Fibroblast of the conjunctiva (primary cell): ENCODE results near the gene PLA2G6.
"Not testable (repeated sequence)": the region's sequence is repeated elsewhere in the genome, so short reads cannot be mapped to it uniquely, and the experiment has no call there.

ENCODE experiments used
- DNase-seq: peaks from one replicate; pipeline ENCODE4 v3.0.0-alpha.2; 2010; ENCODE audit warnings: low read depth

PLA2G6 gene

DNA sequence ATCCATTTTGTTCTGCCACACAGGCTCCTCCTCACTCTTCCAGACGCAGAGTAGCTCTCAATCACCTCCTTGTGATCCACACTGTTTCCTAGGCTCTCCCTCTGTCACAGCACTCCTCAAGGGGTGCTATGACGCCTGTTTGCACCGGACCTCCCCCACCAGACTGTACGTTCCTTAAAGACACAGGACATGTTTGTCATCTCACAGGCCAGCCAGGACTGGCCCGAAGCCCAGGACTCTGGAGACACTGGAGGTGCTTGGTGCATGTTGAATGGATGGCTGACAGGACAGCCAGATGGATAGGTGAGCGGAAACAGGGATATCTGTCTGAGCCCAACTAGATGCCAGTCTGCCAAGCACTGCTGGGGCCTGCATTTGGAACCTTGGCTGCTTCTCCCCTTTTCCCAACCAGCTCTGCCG lies 13.6 kb downstream of the PLA2G6 start:
- DNase-seq: no peak

GRCh38 chr22:38165922-38166593 lies 15.6 kb downstream of the PLA2G6 start:
- DNase-seq: no peak

- DNase-seq: no peak
Measured at GRCh38 chr22:38164551-38164918, 17.1 kb downstream of the PLA2G6 start.

DNA sequence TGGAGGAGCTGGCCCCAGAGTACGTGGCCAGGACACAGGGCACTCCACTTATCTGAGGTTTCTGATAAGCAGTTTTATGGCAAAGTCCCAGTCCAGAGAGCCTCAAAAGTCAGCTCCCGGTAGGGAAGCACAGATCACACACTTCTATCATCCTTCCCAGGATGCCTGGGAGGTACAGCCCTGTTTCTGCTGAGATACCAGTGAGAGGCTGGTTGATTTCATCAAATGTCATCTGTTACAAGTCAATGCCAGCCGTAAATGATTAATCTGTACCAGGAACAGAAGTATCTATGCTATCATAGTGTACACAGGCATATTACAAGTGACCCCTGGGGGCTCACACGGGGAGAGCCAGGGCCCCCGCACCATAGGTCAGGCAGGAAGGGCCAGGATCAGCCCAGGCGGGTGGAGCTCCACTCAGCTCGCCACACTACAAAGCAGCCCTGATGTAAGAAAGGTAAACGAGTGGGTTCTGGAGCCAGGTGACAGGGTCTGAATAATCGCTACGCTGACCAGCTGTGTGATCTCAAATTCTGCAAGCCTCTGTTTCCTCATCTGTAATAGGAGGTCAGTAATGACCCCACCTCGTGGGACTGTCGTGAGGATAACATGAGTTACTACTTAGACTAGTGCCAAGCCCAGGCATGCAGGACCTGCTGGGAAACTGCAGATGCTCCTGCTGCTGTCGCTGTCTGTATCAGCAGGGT lies 17.6 kb downstream of the PLA2G6 start:
- no peak for DNase-seq

DNA sequence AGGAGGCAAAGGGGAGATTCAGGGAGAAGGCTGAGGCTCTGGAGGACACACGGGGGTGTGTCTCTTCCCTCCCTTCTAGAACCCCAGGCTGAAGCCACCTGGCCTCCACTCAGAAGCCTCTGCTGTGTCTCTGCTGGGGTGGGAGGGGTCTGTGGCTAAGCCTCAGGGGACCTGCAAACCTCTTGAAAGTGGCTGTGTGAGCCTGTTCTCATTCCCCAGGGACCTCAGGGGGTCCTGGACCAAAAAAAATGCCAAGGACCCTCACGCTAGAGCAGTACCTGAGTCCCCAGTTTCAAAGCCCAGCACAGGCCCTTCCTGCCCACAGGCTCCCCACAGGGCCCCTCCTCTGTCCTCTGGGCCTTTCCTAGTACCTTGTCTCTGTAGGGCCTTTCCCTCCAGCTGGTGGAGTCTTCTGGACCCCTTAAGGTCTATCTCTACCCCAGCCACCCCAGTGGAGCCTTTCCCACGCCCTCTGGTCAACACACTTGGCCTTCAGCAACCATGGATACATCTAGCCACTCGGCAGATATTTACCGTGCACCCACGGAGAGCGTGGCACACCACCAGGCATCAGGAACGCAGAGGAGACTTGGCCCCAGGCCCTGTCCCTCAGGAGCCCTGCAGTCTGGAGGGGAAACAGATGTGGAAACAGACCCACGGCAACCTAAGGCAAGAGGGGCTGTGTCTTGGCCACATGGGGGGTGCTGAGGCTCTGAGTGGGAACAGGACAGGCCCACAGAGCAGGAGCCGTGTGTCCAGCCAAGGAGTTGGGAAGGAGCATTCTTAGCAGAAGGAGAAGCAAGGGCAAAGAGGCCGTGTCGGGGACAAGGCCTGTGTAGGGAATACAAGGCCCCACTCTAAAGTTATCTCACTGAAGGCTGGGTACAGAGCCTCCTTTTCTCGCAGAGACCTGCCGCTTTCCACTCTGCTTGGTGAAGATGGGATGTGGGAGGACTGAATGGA lies 18.5 kb downstream of the PLA2G6 start:
- DNase-seq: no peak

DNA sequence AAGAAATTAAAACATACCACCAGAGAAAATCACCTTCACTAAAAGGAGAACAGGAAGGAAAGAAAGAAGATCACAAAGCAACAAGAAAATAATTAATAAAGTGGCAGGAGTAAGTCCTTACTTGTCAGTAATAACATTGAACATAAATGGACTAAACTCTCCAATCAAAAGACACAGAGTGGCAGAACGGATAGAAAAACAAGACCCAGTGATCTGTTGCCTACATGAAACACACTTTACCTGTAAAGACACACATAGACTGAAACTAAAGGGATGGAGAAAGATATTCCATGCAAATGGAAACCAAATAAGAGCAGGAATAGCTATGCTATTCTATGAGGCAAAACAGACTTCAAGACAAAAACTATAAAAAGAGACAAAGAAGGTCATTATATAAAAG lies 25.9 kb downstream of the PLA2G6 start:
- DNase-seq: no peak

DNA sequence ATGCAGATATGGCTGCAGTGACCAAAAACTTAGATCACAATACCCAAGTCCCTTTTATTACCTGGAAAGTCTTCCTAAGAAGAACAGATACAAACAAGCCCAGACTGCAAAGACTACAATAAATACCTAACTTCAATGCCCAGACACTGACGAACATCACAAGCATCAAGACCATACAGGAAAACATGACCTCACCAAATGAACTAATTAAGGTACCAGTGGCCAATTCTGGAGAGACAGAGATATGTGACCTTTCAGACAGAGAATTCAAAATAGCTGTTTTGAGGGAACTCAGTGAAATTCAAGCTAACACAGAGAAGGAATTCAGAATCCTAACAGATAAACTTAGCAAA lies 27.1 kb downstream of the PLA2G6 start:
- not testable (repeated sequence) for DNase-seq

DNA sequence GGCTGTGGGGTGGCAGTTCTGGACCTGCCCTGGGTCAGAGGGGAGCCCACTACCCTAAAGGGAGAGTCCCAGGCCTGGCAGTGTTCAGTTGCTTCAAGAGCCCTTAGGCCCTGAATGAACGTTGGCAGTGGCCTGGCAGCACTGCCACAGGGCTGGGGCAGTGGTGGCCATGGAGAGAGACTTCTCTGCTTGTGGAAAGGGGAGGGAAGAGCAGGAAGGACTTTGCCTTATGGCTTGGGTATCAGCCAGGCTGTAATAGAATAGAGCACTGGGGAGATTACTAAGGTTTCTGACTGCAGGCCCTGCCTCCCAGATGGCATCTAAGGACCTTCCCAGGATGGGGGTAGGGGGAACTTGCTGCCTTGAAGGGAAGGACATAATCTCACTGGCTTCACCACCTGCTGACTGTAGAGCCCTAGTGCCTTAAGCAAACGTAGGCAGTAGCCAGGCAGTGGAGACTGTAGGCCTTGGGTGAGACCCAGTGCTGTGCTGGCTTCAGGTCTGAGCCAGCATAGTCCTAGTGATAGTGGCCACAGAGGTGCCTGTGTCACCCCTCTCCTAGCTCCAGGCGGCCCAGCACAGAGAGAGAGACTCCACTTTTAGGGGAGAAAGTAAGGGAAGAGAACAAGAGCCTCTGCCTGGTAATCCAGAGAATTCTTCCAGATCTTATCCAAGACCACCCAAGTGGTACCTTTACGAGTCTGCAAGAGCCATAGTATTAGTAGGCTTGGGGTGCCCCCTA lies 27.6 kb downstream of the PLA2G6 start:
- no peak for DNase-seq

DNA sequence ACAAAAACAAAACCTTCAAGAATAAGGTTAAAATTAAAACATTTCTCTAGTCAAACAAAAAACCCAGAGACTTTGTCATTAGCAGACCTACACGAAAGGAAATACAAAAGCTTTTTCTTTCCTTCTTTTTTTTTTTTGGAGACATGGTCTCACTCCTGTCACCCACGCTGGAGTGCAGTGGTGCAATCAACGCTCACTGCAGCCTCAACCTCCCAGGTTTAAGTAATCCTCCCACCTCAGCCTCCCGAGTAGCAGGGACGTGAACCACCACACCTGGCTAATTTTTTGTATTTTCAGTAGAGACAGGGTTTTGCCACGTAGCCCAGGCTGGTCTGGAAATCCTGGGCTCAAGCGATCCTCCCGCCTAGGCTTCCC lies 30.5 kb downstream of the PLA2G6 start:
- no peak for DNase-seq

DNA sequence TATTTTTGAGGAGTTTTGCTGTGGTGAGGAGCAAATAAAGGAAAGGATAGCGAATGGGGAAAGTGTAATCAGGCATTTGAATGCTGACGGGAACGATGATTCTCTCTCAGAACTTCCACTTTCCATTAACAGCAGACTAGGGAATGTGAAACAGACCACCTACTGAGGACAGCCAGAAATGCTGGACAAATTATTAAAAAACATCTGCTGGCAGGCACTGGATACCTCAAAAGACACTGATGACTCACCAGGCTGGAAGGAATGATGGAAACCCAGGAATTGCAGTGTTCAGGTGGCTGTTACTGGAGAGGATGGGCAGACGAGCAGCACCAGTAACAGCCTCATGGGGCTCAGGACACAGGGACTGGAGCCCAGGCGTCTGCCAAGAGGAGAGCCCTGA lies 33.4 kb downstream of the PLA2G6 start:
- no peak for DNase-seq

- not testable (repeated sequence) for DNase-seq
Measured at GRCh38 chr22:38146166-38146565, 35.5 kb downstream of the PLA2G6 start.

- no peak for DNase-seq
Measured at GRCh38 chr22:38144025-38144405, 37.6 kb downstream of the PLA2G6 start.

DNA sequence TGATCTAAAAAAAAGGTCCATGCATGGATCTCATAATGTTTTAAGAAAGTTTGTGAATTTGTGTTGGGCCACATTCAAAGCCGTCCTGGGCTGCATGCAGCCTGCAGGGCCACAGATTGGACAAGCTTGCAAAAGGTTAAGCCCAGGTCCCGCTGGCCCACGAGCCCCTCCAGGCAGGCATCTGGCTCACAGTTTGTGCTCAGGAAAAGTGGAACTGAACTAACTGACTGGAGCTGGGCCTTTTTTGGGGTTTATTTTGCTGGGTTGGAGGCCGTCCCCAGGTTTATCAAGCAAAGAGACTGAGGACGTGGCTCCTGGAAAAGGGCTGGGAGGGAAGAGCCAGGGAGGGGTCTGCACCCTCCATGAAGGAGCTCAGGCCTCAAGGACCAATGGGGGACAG lies 39.0 kb downstream of the PLA2G6 start:
- no peak for DNase-seq

DNA sequence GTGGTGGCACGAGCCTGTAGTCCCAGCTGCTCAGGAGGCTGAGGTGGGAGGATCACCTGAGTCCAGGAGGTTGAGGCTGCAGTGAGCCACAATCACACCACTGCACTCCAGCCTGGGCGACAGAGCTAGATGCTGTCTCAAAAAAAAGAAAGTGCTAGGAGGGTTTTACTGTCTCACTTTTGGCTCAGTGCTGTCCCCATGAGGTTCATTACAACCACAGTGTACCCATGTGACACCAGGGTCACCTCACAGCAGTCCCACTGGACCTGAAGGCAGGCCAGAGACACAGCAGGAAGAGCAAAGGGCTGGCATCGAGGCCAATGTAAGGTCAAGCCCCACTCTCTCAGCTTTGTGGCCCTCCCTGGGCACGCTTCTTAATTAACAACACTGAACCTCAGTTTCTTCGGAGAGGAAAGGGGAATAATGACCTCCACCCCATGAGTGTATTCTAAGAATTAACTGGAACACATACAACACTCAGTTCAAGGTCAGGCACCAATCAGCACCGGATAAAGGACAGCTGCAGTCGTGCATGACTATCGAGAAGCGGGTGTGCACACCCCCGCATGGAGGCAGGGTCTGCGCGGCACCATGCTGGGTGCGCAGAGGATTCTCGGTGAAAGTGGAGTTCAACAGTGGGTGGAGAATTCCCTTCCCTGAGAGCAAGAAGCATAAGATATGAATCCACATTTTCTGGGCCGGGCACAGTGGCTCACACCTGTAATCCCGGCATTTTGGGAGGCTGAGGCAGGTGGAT lies 40.2 kb downstream of the PLA2G6 start:
- DNase-seq: no peak

GRCh38 chr22:38139901-38140300 lies 41.7 kb downstream of the PLA2G6 start:
- DNase-seq: no peak

DNA sequence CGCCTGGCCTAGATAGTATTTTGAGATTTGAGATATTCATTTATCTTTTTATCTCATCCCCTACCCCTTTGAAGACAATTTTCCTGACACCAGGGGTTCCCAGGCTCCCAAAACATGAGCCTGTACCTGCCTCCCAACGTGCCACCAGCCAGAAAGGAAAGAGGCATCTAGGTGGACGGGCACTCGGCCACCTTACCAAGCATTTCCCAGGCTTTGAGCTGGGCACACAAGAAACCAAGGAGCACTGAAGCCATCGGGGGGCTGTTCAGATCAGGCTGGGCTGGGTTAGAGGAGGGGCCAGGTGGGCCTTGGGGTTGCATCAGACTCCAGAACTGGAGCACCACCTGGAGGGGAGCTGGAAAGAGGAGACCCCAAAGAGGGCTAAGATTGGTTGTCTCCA lies 42.7 kb downstream of the PLA2G6 start:
- no peak for DNase-seq

GRCh38 chr22:38137876-38138687 lies 43.5 kb downstream of the PLA2G6 start:
- no peak for DNase-seq

- DNase-seq: no peak
Measured at GRCh38 chr22:38136607-38137006, 45.0 kb downstream of the PLA2G6 start.

DNA sequence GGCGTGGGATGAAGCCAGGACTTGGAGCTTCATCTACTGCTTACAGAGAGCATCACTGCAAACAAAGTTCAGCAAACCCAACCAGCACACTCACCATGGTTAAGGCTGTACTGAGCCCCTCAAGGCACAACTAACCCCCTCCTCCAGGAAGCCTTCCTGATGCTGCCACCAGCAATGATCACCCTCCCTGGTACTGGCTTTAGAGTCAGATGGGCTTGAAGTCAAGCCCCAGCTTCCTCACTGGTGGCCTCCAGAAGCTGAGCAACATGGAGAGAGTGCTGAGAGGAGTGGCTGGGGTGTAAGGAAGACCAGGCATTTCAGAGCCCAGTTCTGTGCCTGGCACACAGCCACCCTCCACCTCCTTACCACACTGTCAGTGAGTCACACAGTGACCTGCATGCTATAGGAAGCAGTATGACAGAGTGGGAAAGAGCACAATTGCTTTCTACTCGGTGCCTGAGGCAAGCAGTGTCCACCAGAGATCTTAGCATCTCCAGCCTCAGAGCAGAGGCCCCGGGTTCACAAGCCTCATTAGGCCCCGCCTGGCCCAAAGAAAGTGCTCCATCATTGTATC lies 46.4 kb downstream of the PLA2G6 start:
- DNase-seq: peak; percentile 55

- DNase-seq: no peak
Measured at GRCh38 chr22:38133331-38133730, 48.3 kb downstream of the PLA2G6 start.
